Stimulated activated CD4-positive, alpha-beta T cell treated with anti-CD3 and anti-CD28 coated beads, TNF-alpha, amount 100 ng/mL, for 24 hours (primary cell): ENCODE measurements around the gene PCDHA1.
"Not testable (repeated sequence)": the region's sequence is repeated elsewhere in the genome, so short reads cannot be mapped to it uniquely, and the experiment has no call there.

Experiments used
- DNase-seq, 3 experiments: peaks; one replicate each; pipeline ENCODE4 v3.0.0-alpha.2; 2020; ENCODE audit warnings: low read depth in 3 of 3

PCDHA1 gene

GRCh38 chr5:140808241-140808888 lies 22.4 kb downstream of the PCDHA1 start:
- not testable (repeated sequence) for DNase-seq

- DNase-seq, result no peak
Measured at GRCh38 chr5:140808889-140809291, 22.9 kb downstream of the PCDHA1 start.

GRCh38 chr5:140821375-140822280 lies 35.7 kb downstream of the PCDHA1 start, which contains the start of gene PCDHA5:
Gene PCDHA5, plus strand, starts transcription at chr5:140821613.
- peak in 1 of 3 experiments; percentile 28 for DNase-seq

GRCh38 chr5:140822281-140822629 lies 36.3 kb downstream of the PCDHA1 start:
- no peak for DNase-seq

- DNase-seq, result not testable (repeated sequence)
Measured at GRCh38 chr5:140822969-140823368, 37.0 kb downstream of the PCDHA1 start.

GRCh38 chr5:140823475-140823874 lies 37.5 kb downstream of the PCDHA1 start:
- no peak for DNase-seq

- no peak for DNase-seq
Measured at GRCh38 chr5:140827704-140828361, 41.9 kb downstream of the PCDHA1 start, which contains the start of gene PCDHA6. Gene PCDHA6, plus strand, starts transcription at chr5:140827960. Its CDS starts 132 bp downstream, at chr5:140828092.

- DNase-seq, result no peak
Measured at GRCh38 chr5:140828362-140828737, 42.4 kb downstream of the PCDHA1 start.

GRCh38 chr5:140829511-140830501 lies 43.9 kb downstream of the PCDHA1 start:
- DNase-seq, result not testable (repeated sequence)

- DNase-seq, result no peak
Measured at GRCh38 chr5:140833993-140834392, 48.1 kb downstream of the PCDHA1 start, which contains the start of gene PCDHA7. Gene PCDHA7, plus strand, starts transcription at chr5:140834269. Its CDS starts 115 bp downstream, at chr5:140834384.

GRCh38 chr5:140834439-140835008 lies 48.6 kb downstream of the PCDHA1 start:
- not testable (repeated sequence) for DNase-seq

- DNase-seq, result no peak
Measured at GRCh38 chr5:140835622-140836510, 49.9 kb downstream of the PCDHA1 start.

GRCh38 chr5:140840978-140841962 lies 55.3 kb downstream of the PCDHA1 start, which contains the start of gene PCDHA8:
Gene PCDHA8, plus strand, starts transcription at chr5:140841187. Its CDS starts 135 bp downstream, at chr5:140841322.
- no peak for DNase-seq

GRCh38 chr5:140842798-140843733 lies 57.1 kb downstream of the PCDHA1 start:
- no peak for DNase-seq

- DNase-seq, result not testable (repeated sequence)
Measured at GRCh38 chr5:140848139-140849102, 62.5 kb downstream of the PCDHA1 start, which contains the start of gene PCDHA9. Gene PCDHA9, plus strand, starts transcription at chr5:140848382. Its CDS starts 114 bp downstream, at chr5:140848496.
